SK-N-MC (cell line): ENCODE data around the gene BHLHE23.

ENCODE experiments used
- DNase-seq: peaks from one replicate; pipeline ENCODE4 v3.0.0-alpha.2; 2011; ENCODE audit warnings: low read depth, low spot score
- H3K27ac ChIP-seq: fragments of 200-600 bp; sonication (generic); 2 replicates; pipeline ENCODE4 v1.5.1; 2016; ENCODE audit warnings: mixed run types
- H3K36me3 ChIP-seq: fragments of 200-600 bp; sonication (generic); 2 replicates; pipeline ENCODE4 v1.6.1; 2017; ENCODE audit warnings: antibody characterized with exemption, low read length, mixed read lengths; ENCODE audit not compliant: insufficient read depth
- H3K4me3 ChIP-seq: fragments of 200-600 bp; sonication (generic); 2 replicates; pipeline ENCODE4 v1.5.1; 2016
- H3K9ac ChIP-seq: fragments of 200-600 bp; sonication (generic); 2 replicates; pipeline ENCODE4 v1.8.0; 2017; ENCODE audit warnings: mixed run types, mixed read lengths; ENCODE audit not compliant: insufficient read length
- H3K9me3 ChIP-seq: fragments of 200-600 bp; sonication (generic); 2 replicates; pipeline ENCODE4 v1.6.1; 2017; ENCODE audit warnings: low read depth, mild to moderate bottlenecking, antibody characterized with exemption, low read length, moderate library complexity, mixed read lengths
- EZH2 ChIP-seq: fragments of 200-600 bp; sonication (generic); IDR thresholded peaks from one replicate; pipeline ENCODE4 v1.6.1; 2017; ENCODE audit warnings: antibody characterized with exemption
- FOXP2 ChIP-seq: optimal IDR thresholded peaks from 2 replicates; pipeline ENCODE3; 2011; ENCODE audit warnings: mild to moderate bottlenecking, moderate library complexity; ENCODE audit not compliant: insufficient read depth; ENCODE audit errors: extremely low read length, control extremely low read depth
- POLR2AphosphoS5 ChIP-seq: IDR thresholded peaks from 2 replicates; pipeline ENCODE4 v1.6.1; 2012; ENCODE audit warnings: mild to moderate bottlenecking, low read depth, low read length, borderline replicate concordance

Gene BHLHE23

GRCh38 chr20:63006540-63007359, at the start of gene BHLHE23:
TSS of gene BHLHE23 (minus strand) at chr20:63006964. CDS start at chr20:63006774, 190 bp downstream.
- no peak for DNase-seq
- Histone ChIP-seq H3K9ac (no peak within 1 kb of the TSS), H3K27ac (no peak within 1 kb of the TSS), H3K36me3 (no peaks in the 10 kb centered on the region), H3K4me3 (no peak within 1 kb of the TSS; the same call in 1 of the 2 replicates), H3K9me3 (no peaks in the 10 kb centered on the region)
- TF ChIP-seq POLR2AphosphoS5: no peak
- peak; percentile 57 for TF ChIP-seq EZH2
- no peak for TF ChIP-seq FOXP2

- Histone ChIP-seq H3K36me3 (no peaks in the 10 kb centered on the region), H3K27ac (no peak overlapping the region), H3K9me3 (no peaks in the 10 kb centered on the region), H3K9ac (no peak overlapping the region), H3K4me3 (no peak overlapping the region)
- no peak for TF ChIP-seq FOXP2
- no peak for TF ChIP-seq POLR2AphosphoS5
- no peak for TF ChIP-seq EZH2
- DNase-seq: no peak
Observed at GRCh38 chr20:63055575-63056235, 48.9 kb upstream of the BHLHE23 start.

GRCh38 chr20:63054681-63055240, 48.0 kb upstream of the BHLHE23 start:
- TF ChIP-seq FOXP2 (no peak), EZH2 (no peak), POLR2AphosphoS5 (no peak)
- no peak overlapping the region for H3K4me3 ChIP-seq
- H3K9me3 ChIP-seq: no peaks in the 10 kb centered on the region
- H3K36me3 ChIP-seq: no peaks in the 10 kb centered on the region
- DNase-seq: no peak
- H3K9ac ChIP-seq: no peak overlapping the region
- H3K27ac ChIP-seq: no peak overlapping the region

GRCh38 chr20:63054103-63054474, 47.3 kb upstream of the BHLHE23 start:
- Histone ChIP-seq H3K4me3 (no peak overlapping the region), H3K9me3 (no peaks in the 10 kb centered on the region), H3K36me3 (no peaks in the 10 kb centered on the region), H3K9ac (no peak overlapping the region), H3K27ac (no peak overlapping the region)
- no peak for TF ChIP-seq EZH2
- TF ChIP-seq FOXP2: no peak
- no peak for TF ChIP-seq POLR2AphosphoS5
- no peak for DNase-seq

- no peak overlapping the region for H3K9ac ChIP-seq
- no peak overlapping the region for H3K27ac ChIP-seq
- H3K4me3 ChIP-seq: no peak overlapping the region
- H3K9me3 ChIP-seq: no peaks in the 10 kb centered on the region
- DNase-seq: no peak
- no peaks in the 10 kb centered on the region for H3K36me3 ChIP-seq
- no peak for TF ChIP-seq FOXP2
- TF ChIP-seq EZH2: no peak
- TF ChIP-seq POLR2AphosphoS5: no peak
Observed at GRCh38 chr20:63053432-63054102, 46.8 kb upstream of the BHLHE23 start.

- Histone ChIP-seq H3K36me3 (no peaks in the 10 kb centered on the region), H3K9me3 (no peaks in the 10 kb centered on the region), H3K9ac (no peak overlapping the region), H3K4me3 (no peak overlapping the region), H3K27ac (no peak overlapping the region)
- no peak for DNase-seq
- TF ChIP-seq FOXP2 (no peak), POLR2AphosphoS5 (no peak), EZH2 (no peak)
Observed at GRCh38 chr20:63052571-63053431, 46.0 kb upstream of the BHLHE23 start.

GRCh38 chr20:63051911-63052310, 45.1 kb upstream of the BHLHE23 start:
- no peak overlapping the region for H3K9ac ChIP-seq
- no peak for DNase-seq
- no peak for TF ChIP-seq FOXP2
- TF ChIP-seq POLR2AphosphoS5: no peak
- TF ChIP-seq EZH2: no peak
- H3K27ac ChIP-seq: no peak overlapping the region
- H3K9me3 ChIP-seq: no peaks in the 10 kb centered on the region
- H3K36me3 ChIP-seq: no peaks in the 10 kb centered on the region
- no peak overlapping the region for H3K4me3 ChIP-seq
